HepG2 (cell line): ENCODE data around the gene FAM111A. TPM values are rescaled to one million over a fixed set of nuclear protein-coding genes. Genes with fewer than 3 reads are reported as not detected.
A peak's percentile ranks its signal among the peaks of the same experiment; 100 is the strongest.

Experiments used
- AKAP8 ChIP-seq: sonication (generic); formaldehyde crosslinking; IDR thresholded peaks from 2 replicates; pipeline ENCODE4 v1.5.1; 2020; ENCODE audit warnings: mild to moderate bottlenecking, missing genetic modification reagents
- ATF7-NPFF ChIP-seq: sonication (generic); formaldehyde crosslinking; IDR thresholded peaks from 2 replicates; pipeline ENCODE4 v1.8.1; 2023; ENCODE audit warnings: mild to moderate bottlenecking, low read depth, missing genetic modification reagents, moderate library complexity
- BRCA1 ChIP-seq: sonication (generic); formaldehyde crosslinking; IDR thresholded peaks from 2 replicates; pipeline ENCODE4 v1.4.0; 2020; ENCODE audit warnings: missing genetic modification reagents
- DPF2 ChIP-seq: sonication (generic); formaldehyde crosslinking; IDR thresholded peaks from 2 replicates; pipeline ENCODE4 v1.4.0; 2020; ENCODE audit warnings: mild to moderate bottlenecking, low read depth, missing genetic modification reagents, borderline replicate concordance
- GATAD2A ChIP-seq: IDR thresholded peaks from 2 replicates; pipeline ENCODE4 v1.6.1; 2016
- HNRNPLL ChIP-seq: fragments of 200-400 bp; formaldehyde crosslinking; IDR thresholded peaks from 2 replicates; pipeline ENCODE4 v1.6.1; 2017; ENCODE audit warnings: mild to moderate bottlenecking, low read depth, low read length; ENCODE audit not compliant: poor library complexity, severe bottlenecking
- IRX3 ChIP-seq: sonication (generic); formaldehyde crosslinking; IDR thresholded peaks from 2 replicates; pipeline ENCODE4 v1.8.1; 2023; ENCODE audit warnings: mild to moderate bottlenecking, low read depth, missing genetic modification reagents, borderline replicate concordance
- KDM4B ChIP-seq: sonication (generic); formaldehyde crosslinking; IDR thresholded peaks from 2 replicates; pipeline ENCODE4 v1.4.0; 2020; ENCODE audit warnings: missing genetic modification reagents
- PHF21A ChIP-seq: sonication (generic); formaldehyde crosslinking; IDR thresholded peaks from 2 replicates; pipeline ENCODE4 v1.5.0; 2020; ENCODE audit warnings: mild to moderate bottlenecking, missing genetic modification reagents
- SNAI1 ChIP-seq: sonication (generic); formaldehyde crosslinking; IDR thresholded peaks from 2 replicates; pipeline ENCODE4 v1.5.0; 2020; ENCODE audit warnings: mild to moderate bottlenecking, missing genetic modification reagents, borderline replicate concordance
- SUZ12 ChIP-seq: fragments of 150-350 bp; IDR thresholded peaks from 2 replicates; pipeline ENCODE4 v1.6.1; 2014; ENCODE audit warnings: low read depth, low read length
- ZNF253 ChIP-seq: sonication (generic); formaldehyde crosslinking; IDR thresholded peaks from 2 replicates; pipeline ENCODE4 v1.8.0; 2022; ENCODE audit warnings: mild to moderate bottlenecking, missing genetic modification reagents, borderline replicate concordance
- ZNF772 ChIP-seq: sonication (generic); formaldehyde crosslinking; IDR thresholded peaks from 2 replicates; pipeline ENCODE4 v1.5.0; 2020; ENCODE audit warnings: mild to moderate bottlenecking, missing genetic modification reagents
- ZNF841 ChIP-seq: sonication (generic); formaldehyde crosslinking; IDR thresholded peaks from 2 replicates; pipeline ENCODE4 v1.8.1; 2023; ENCODE audit warnings: missing genetic modification reagents, borderline replicate concordance
- polyA plus RNA-seq, 8 experiments: library from polyadenylated mRNA; depleted of rRNA in 3 of 8; stranded (reverse) in 7 of 8; unstranded in 1 of 8; fragments of >200 nt; fragmentation: Illumina TruSeq in 4 of 8; extraction: Trizol in 4 of 8; gene quantifications; 2 replicates each; pipeline versions ENCODE4 v1.2.1 to v1.2.3, GENCODE V29; 2011 to 2016; ENCODE audit warnings: low read depth in 4 of 8, missing spikeins in 1 of 8, mixed read lengths in 1 of 8; ENCODE audit not compliant: insufficient read depth in 1 of 8
- total RNA-seq, 5 experiments: library from RNA; depleted of rRNA; stranded (reverse); fragments of >200 nt; fragmentation: Illumina TruSeq; extraction: Trizol; gene quantifications; 2 replicates each; pipeline ENCODE4 v1.2.3, GENCODE V29; 2016; ENCODE audit warnings: low read depth in 1 of 5
- TF ChIP-seq, protein P1 (sequence below): fragments of 450-650 bp; IDR thresholded peaks from 2 replicates; pipeline ENCODE4 v1.6.1; 2017; ENCODE audit warnings: mild to moderate bottlenecking
- TF ChIP-seq, protein P2 (sequence below): sonication (generic); formaldehyde crosslinking; IDR thresholded peaks from 2 replicates; pipeline ENCODE4 v1.4.0; 2020; ENCODE audit warnings: missing genetic modification reagents
- TF ChIP-seq, protein P3 (sequence below): IDR thresholded peaks from 2 replicates; pipeline ENCODE4 v1.6.1; 2016; ENCODE audit warnings: missing compliant biosample characterization, missing genetic modification reagents, borderline replicate concordance
- TF ChIP-seq, protein P4 (sequence below): sonication (generic); formaldehyde crosslinking; IDR thresholded peaks from 2 replicates; pipeline ENCODE4 v1.5.0; 2020; ENCODE audit warnings: missing genetic modification reagents
- TF ChIP-seq, protein P5 (sequence below): sonication (generic); formaldehyde crosslinking; IDR thresholded peaks from 2 replicates; pipeline ENCODE4 v1.9.0; 2022; ENCODE audit warnings: low read depth, missing genetic modification reagents

FAM111A gene
- total and polyA plus RNA-seq, 2 of the 13 experiments (the other 11 are each of a cell fraction or from before 2014, with no cell fraction given) = 3.2 to 13.5 TPM

DNA sequence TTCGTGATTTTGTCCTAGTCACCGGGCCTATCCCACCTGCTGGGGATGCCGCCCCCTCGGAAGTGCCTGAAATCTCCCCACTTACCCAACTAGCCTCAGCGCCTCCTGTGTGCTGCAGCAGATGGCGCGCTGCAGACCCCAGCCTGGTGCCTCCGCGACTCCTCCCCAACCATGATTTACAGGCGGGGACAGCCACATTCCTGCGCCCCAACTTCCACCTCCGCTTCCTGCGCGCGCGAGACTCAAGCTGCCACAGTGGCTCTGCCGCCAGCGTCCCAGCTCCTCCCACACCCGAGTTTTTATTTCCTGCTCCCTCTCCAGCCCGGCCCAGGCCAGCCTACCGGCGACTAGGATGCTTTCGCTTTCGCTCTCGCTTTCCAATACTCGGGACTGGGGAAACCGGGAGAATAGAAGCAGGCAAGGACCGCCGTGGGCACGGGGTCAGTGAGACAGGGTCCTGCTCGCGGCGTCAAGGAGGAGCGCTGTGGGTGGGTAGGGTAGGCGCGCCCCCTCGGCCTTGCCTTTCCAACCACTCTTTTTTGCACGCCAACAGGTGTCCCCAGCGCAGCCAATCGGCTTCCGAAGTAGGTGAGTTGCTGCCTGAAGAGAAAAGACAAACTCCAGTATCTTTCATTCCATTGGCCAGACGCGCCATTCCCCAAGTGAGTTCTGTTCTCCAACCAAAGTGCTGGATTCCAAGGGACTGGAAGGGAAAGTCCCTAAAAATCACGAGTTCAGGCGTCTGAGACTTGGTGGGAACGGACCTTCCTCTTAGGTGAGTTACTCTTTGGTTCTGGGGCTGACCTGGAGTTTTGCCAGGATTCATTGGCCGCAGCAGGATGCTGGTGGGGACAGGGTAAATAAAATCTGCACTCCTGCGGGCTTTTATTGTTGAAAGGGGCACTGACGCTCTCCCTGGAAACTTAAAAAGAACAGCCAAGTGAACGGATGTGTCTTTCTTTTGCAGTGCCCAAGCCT is at the start of gene FAM111A (continued):
- TF ChIP-seq SNAI1 = peak; percentile 91; the same call in 1 of the 2 replicates
- TF ChIP-seq IRX3 (CRISPR knock-in tag) = peak; percentile 47; the same call in 1 of the 2 replicates
- TF ChIP-seq GATAD2A (CRISPR knock-in tag) = peak; percentile 47; the same call in 1 of the 2 replicates
- TF ChIP-seq, protein P1, sequence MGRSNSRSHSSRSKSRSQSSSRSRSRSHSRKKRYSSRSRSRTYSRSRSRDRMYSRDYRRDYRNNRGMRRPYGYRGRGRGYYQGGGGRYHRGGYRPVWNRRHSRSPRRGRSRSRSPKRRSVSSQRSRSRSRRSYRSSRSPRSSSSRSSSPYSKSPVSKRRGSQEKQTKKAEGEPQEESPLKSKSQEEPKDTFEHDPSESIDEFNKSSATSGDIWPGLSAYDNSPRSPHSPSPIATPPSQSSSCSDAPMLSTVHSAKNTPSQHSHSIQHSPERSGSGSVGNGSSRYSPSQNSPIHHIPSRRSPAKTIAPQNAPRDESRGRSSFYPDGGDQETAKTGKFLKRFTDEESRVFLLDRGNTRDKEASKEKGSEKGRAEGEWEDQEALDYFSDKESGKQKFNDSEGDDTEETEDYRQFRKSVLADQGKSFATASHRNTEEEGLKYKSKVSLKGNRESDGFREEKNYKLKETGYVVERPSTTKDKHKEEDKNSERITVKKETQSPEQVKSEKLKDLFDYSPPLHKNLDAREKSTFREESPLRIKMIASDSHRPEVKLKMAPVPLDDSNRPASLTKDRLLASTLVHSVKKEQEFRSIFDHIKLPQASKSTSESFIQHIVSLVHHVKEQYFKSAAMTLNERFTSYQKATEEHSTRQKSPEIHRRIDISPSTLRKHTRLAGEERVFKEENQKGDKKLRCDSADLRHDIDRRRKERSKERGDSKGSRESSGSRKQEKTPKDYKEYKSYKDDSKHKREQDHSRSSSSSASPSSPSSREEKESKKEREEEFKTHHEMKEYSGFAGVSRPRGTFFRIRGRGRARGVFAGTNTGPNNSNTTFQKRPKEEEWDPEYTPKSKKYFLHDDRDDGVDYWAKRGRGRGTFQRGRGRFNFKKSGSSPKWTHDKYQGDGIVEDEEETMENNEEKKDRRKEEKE = no peak
- peak; percentile 50; the same call in 1 of the 2 replicates for TF ChIP-seq ZNF772
- TF ChIP-seq, protein P2, sequence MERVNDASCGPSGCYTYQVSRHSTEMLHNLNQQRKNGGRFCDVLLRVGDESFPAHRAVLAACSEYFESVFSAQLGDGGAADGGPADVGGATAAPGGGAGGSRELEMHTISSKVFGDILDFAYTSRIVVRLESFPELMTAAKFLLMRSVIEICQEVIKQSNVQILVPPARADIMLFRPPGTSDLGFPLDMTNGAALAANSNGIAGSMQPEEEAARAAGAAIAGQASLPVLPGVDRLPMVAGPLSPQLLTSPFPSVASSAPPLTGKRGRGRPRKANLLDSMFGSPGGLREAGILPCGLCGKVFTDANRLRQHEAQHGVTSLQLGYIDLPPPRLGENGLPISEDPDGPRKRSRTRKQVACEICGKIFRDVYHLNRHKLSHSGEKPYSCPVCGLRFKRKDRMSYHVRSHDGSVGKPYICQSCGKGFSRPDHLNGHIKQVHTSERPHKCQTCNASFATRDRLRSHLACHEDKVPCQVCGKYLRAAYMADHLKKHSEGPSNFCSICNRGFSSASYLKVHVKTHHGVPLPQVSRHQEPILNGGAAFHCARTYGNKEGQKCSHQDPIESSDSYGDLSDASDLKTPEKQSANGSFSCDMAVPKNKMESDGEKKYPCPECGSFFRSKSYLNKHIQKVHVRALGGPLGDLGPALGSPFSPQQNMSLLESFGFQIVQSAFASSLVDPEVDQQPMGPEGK (CRISPR knock-in tag) = peak; percentile 74
- TF ChIP-seq, protein P3, sequence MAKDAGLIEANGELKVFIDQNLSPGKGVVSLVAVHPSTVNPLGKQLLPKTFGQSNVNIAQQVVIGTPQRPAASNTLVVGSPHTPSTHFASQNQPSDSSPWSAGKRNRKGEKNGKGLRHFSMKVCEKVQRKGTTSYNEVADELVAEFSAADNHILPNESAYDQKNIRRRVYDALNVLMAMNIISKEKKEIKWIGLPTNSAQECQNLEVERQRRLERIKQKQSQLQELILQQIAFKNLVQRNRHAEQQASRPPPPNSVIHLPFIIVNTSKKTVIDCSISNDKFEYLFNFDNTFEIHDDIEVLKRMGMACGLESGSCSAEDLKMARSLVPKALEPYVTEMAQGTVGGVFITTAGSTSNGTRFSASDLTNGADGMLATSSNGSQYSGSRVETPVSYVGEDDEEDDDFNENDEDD = peak; percentile 49; the same call in 1 of the 2 replicates
- no peak for TF ChIP-seq DPF2 (CRISPR knock-in tag)
- TF ChIP-seq KDM4B (CRISPR knock-in tag) = no peak
- peak; percentile 61 for TF ChIP-seq PHF21A (CRISPR knock-in tag)
- TF ChIP-seq ATF7-NPFF (CRISPR knock-in tag) = no peak; the same call in 1 of the 2 replicates
- TF ChIP-seq, protein P4, sequence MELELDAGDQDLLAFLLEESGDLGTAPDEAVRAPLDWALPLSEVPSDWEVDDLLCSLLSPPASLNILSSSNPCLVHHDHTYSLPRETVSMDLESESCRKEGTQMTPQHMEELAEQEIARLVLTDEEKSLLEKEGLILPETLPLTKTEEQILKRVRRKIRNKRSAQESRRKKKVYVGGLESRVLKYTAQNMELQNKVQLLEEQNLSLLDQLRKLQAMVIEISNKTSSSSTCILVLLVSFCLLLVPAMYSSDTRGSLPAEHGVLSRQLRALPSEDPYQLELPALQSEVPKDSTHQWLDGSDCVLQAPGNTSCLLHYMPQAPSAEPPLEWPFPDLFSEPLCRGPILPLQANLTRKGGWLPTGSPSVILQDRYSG = no peak
- TF ChIP-seq, protein P5, sequence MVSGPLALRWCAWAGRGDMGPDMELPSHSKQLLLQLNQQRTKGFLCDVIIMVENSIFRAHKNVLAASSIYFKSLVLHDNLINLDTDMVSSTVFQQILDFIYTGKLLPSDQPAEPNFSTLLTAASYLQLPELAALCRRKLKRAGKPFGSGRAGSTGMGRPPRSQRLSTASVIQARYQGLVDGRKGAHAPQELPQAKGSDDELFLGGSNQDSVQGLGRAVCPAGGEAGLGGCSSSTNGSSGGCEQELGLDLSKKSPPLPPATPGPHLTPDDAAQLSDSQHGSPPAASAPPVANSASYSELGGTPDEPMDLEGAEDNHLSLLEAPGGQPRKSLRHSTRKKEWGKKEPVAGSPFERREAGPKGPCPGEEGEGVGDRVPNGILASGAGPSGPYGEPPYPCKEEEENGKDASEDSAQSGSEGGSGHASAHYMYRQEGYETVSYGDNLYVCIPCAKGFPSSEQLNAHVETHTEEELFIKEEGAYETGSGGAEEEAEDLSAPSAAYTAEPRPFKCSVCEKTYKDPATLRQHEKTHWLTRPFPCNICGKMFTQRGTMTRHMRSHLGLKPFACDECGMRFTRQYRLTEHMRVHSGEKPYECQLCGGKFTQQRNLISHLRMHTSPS (CRISPR knock-in tag) = no peak
- no peak for TF ChIP-seq SUZ12
- TF ChIP-seq ZNF253 (CRISPR knock-in tag) = no peak
- no peak for TF ChIP-seq AKAP8 (CRISPR knock-in tag)
- peak; percentile 80 for TF ChIP-seq HNRNPLL
- peak; percentile 52; the same call in 1 of the 2 replicates for TF ChIP-seq BRCA1 (CRISPR knock-in tag)
- TF ChIP-seq ZNF841 (CRISPR knock-in tag) = 0 out of 2 replicates have a peak, but pooled peaks have one; percentile 37
